ENCODE data around the gene RPP25L. TPM values are rescaled to one million over a fixed set of nuclear protein-coding genes. Genes with fewer than 3 reads are reported as not detected.
"Not testable (repeated sequence)": the region's sequence is repeated elsewhere in the genome, so short reads cannot be mapped to it uniquely, and the experiment has no call there.

Gene RPP25L
- total RNA-seq, 2 donors from 2014 or later: 37.0 to 54.4 TPM

DNA sequence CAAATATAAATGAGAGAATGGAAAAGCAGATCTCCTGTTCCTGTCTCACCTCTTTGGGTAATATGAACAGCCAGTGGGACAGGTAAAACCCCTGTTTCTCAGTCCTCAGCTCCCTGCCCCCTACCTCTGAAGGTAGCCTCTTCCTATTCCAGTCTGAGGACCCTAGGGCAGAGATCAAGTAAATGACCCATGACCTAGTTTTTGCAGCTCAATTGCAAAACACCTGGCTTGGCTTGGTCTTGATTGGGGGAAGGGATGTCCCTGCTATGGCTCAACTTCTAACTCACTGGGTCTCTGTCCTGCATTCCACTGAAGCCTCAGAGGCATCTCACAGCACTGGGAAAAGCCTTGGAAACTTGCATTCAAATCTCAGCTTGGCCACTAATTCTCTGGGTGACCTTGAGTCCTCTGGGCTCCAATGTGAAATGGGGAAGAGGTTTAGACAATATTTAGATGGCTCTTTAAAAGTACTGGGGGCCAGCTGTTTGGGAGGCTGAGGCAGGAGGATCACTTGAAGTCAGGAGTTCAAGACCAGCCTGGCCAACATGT, 32.9 kb upstream of the RPP25L start:
- H3K9me3 ChIP-seq: no peaks in the 10 kb centered on the region
- intact Hi-C loops (cut with DNase I): no loop called here
- H3K9ac ChIP-seq (ENCODE audit: low read depth in 2 of 2, low read length in 2 of 2): no peak overlapping the region
- no peak for DNase-seq
- H3K27ac ChIP-seq: no peak overlapping the region
- TF ChIP-seq, protein P1, sequence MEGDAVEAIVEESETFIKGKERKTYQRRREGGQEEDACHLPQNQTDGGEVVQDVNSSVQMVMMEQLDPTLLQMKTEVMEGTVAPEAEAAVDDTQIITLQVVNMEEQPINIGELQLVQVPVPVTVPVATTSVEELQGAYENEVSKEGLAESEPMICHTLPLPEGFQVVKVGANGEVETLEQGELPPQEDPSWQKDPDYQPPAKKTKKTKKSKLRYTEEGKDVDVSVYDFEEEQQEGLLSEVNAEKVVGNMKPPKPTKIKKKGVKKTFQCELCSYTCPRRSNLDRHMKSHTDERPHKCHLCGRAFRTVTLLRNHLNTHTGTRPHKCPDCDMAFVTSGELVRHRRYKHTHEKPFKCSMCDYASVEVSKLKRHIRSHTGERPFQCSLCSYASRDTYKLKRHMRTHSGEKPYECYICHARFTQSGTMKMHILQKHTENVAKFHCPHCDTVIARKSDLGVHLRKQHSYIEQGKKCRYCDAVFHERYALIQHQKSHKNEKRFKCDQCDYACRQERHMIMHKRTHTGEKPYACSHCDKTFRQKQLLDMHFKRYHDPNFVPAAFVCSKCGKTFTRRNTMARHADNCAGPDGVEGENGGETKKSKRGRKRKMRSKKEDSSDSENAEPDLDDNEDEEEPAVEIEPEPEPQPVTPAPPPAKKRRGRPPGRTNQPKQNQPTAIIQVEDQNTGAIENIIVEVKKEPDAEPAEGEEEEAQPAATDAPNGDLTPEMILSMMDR (IDR thresholded peaks at IDR 0.05): no peak
- peaks cover 5% of the 10 kb centered on the region for H3K4me1 ChIP-seq
- no peaks in the 10 kb centered on the region for H3K27me3 ChIP-seq
- no peak overlapping the region for H3K4me3 ChIP-seq
- no peaks in the 10 kb centered on the region for H3K36me3 ChIP-seq

DNA sequence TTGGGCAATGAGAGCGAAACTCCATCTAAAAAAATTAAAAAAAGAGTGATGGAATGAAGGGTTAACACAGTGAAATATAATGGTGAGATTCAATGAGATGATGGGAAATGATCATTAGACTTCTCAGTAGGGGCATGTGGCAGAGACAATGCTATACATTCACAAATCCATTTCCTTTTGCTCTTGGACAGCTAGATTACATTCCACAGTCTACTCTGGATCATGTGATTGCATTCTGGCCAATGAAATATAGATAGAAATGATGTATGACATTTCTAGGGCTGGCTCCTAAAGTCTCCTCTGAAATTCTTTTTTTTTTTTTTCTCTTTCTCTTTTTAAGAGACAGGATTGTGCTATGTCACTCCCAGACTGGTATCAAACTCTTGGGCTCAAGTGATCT, 30.8 kb upstream of the RPP25L start:
- Histone ChIP-seq H3K9ac (ENCODE audit: low read depth in 2 of 2, low read length in 2 of 2) (no peak overlapping the region), H3K27me3 (no peaks in the 10 kb centered on the region), H3K9me3 (no peaks in the 10 kb centered on the region), H3K4me3 (no peak overlapping the region), H3K36me3 (no peaks in the 10 kb centered on the region), H3K4me1 (peaks cover 5% of the 10 kb centered on the region), H3K27ac (no peak overlapping the region)
- TF ChIP-seq, protein P1 (IDR thresholded peaks at IDR 0.05): no peak
- no peak for DNase-seq
- intact Hi-C loops (cut with DNase I): no loop called here

DNA sequence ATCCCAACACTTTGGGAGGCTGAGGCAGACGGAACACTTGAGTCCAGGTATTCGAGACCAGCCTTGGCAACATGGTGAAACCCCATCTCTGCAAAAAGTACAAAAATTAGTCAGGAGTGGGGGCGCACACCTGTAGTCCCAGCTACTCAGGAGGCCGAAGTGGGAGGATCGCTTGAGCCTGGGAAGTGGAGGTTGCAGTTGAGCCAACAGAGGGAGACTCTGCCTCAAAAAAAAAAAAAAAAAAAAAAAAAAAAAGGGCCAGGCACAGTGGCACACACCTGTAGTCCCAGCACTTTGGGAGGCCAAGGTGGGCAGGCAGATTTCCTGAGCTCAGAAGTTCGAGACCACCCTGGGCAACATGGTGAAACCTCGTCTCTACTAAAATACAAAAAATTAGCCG, 27.4 kb upstream of the RPP25L start:
- H3K27ac ChIP-seq; H3K36me3 ChIP-seq; H3K9ac ChIP-seq (ENCODE audit: low read depth in 2 of 2, low read length in 2 of 2); H3K4me3 ChIP-seq; H3K9me3 ChIP-seq; H3K27me3 ChIP-seq; H3K4me1 ChIP-seq; DNase-seq; intact Hi-C loops (cut with DNase I): not testable (repeated sequence)

DNA sequence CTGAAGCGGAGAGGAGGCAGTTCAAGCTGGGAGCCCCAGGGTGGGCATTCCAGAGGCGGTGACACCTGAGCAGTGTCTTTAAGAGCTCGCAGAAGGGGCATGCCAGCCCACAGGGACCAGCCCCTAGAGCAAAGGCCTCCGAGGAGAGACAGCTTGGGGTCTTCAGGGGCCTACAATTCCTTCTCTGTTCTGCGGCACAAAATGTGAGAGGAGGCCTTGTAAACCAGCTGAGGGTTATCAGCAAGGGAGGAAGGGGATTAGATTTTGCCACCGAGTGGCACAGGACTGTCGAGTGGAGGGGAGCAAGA, 26.2 kb upstream of the RPP25L start:
- Histone ChIP-seq H3K27ac (peak overlapping the region; percentile 82), H3K27me3 (no peaks in the 10 kb centered on the region), H3K4me3 (peak overlapping the region; percentile 91), H3K36me3 (no peaks in the 10 kb centered on the region), H3K4me1 (no peaks in the 10 kb centered on the region), H3K9me3 (no peaks in the 10 kb centered on the region), H3K9ac (ENCODE audit: low read depth in 2 of 2, low read length in 2 of 2) (peak overlapping the region; percentile 77 to 97)
- TF ChIP-seq, protein P1 (IDR thresholded peaks at IDR 0.05): no peak
- intact Hi-C loops (cut with DNase I): no loop called here
- no peak for DNase-seq

DNA sequence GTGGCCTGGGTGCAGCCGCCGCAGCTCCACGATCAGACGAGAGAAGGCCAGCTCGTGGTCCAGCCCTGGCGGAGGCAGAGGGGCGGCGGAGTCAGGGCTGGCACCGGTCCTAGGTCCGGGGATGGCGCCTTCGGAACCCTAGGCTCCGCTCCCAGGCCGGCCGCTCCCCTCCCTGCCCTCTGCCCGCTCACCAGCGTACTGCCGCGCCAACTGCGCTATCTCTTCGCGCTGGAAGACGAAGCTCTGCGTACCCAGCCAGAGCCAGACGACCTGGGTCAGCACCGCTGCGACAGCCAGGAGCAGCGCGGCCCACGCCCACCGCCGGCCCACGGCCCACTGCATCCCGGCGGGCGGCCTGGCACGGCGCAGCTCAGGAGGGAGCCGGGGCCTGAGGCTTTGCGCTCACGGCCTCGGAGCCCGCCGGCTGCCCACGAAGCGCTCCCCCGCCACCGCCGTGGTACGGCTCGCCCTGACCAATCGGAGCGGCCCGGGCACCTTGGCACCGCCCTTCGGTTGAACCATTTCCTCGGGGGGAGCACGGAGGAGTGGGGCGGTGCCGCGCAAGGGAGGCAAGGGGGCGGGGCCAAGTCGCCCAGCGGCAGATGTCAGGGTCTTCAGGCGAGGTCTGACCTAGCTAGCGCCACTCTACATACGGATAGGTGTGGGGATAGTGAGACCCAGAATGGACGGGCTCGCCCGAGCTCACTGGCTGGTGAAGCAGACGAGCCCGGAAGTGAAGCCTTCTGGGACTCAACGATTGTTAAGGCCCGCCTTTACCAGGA, 25.6 kb upstream of the RPP25L start, which contains the start of gene SIGMAR1:
Gene SIGMAR1, minus strand, starts transcription at position 432 of the 782 bp plus-strand sequence. Its CDS starts 90 bp downstream, at position 342.
- intact Hi-C loops (cut with DNase I): no loop called here

More for the DNA sequence above, 25.6 kb upstream of the RPP25L start, which contains the start of gene SIGMAR1:
- H3K4me1 ChIP-seq: no peaks in the 10 kb centered on the region
- TF ChIP-seq, protein P1 (IDR thresholded peaks at IDR 0.05): no peak
- H3K9me3 ChIP-seq: no peaks in the 10 kb centered on the region
- no peaks in the 10 kb centered on the region for H3K36me3 ChIP-seq
- peak; percentile 97 for DNase-seq
- peak within 1 kb of the TSS; percentile 91 for H3K4me3 ChIP-seq
- H3K27me3 ChIP-seq: no peaks in the 10 kb centered on the region
- peak within 1 kb of the TSS; percentile 82 for H3K27ac ChIP-seq
- peak within 1 kb of the TSS; percentile 79 to 97 for H3K9ac ChIP-seq (ENCODE audit: low read depth in 2 of 2, low read length in 2 of 2)
